ENCODE measurements around the gene TBX15. TPM values are rescaled to one million over a fixed set of nuclear protein-coding genes. Genes with fewer than 3 reads are reported as not detected.
"Not testable (repeated sequence)": the region's sequence is repeated elsewhere in the genome, so short reads cannot be mapped to it uniquely, and the experiment has no call there.

TBX15 gene
- total RNA-seq, 1 experiment from 2014 or later, result 0.18 TPM

DNA sequence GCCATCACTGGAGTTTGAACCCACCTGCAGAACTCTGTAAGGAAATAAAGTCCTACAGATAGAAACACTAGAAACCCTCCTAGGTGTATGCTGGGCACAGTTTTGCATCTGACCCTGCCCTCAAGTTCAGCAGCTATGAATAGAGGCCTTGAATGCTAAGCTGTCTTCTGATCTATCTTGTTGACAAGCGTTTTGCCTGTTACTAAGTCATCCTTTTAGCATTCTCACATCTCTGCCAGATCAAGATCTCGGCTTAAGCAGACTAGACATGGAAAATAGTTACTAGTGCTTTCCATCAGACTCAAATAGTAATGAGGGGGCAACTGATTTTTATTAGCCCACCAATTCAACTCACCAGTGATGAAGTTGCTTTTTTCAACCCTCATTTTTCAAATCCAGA is 10.5 kb downstream of the TBX15 start:
- in situ Hi-C loops (cut with HindIII; ENCODE audit: low pct_unique_long_range_greater_than_20kb, low sequenced_read_pairs), result no loop called here
- no peak for DNase-seq (ENCODE audit: low read depth, low spot score)

- DNase-seq (ENCODE audit: low read depth, low spot score), result no peak
- in situ Hi-C loops (cut with HindIII; ENCODE audit: low pct_unique_long_range_greater_than_20kb, low sequenced_read_pairs), result no loop called here
Observed at GRCh38 chr1:118974661-118975060, 13.5 kb downstream of the TBX15 start.

DNA sequence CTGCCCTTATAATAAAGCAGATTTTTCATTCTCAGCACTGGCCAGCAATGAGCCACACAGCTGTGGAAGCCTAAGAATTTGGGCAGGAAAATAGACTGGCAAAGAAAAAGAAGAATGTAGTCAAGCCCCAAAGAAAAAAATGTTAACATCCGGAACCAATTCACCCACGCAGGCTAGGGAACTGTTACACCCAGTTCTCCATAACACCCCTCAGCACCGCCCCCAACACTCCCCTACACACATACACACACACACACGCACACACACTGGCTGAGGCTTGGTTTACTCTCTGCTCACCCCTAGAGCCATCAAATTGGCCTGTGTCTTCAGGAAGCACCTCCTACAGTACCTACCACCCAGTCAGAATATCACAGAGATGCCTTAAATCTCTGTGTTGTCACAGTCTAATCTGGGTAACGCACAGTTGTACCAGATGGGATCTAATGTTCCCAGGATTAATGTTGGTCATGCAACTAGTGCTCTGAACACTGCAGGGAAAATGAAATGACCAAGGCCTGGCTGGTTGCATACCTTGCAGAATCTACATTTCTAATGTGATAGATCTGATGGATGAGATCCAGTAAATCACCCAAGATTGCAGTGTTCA is 14.5 kb downstream of the TBX15 start:
- DNase-seq (ENCODE audit: low read depth, low spot score), result no peak
- in situ Hi-C loops (cut with HindIII; ENCODE audit: low pct_unique_long_range_greater_than_20kb, low sequenced_read_pairs), result no loop called here

- DNase-seq (ENCODE audit: low read depth, low spot score), result no peak
- in situ Hi-C loops (cut with HindIII; ENCODE audit: low pct_unique_long_range_greater_than_20kb, low sequenced_read_pairs), result no loop called here
Observed at GRCh38 chr1:118973032-118973431, 15.1 kb downstream of the TBX15 start.

DNA sequence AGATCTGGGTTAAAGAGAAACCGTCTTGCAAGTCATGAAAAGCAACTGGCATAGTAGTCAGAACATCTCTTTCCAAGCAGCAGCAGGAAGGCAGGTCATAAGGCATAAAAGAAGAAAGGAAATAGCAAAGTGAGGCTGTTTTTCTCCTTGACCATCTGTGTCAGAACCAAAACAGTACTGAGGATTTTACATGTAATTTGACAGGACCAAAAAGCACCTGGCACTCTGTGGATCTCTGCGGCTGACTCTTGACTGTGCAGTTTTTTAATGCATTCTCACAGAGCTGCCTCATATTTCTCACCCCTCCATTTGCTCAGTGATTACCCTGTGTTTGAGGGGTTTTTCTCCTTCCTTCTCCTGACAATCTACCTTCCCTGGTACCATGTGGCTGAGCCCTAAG is 17.7 kb downstream of the TBX15 start:
- in situ Hi-C loops (cut with HindIII; ENCODE audit: low pct_unique_long_range_greater_than_20kb, low sequenced_read_pairs), result no loop called here

GRCh38 chr1:118963456-118964430 is 24.4 kb downstream of the TBX15 start:
- in situ Hi-C loops (cut with HindIII; ENCODE audit: low pct_unique_long_range_greater_than_20kb, low sequenced_read_pairs), result no loop called here
- no peak for DNase-seq (ENCODE audit: low read depth, low spot score)

More for the DNA sequence above, 17.7 kb downstream of the TBX15 start:
- DNase-seq (ENCODE audit: low read depth, low spot score), result no peak

- DNase-seq (ENCODE audit: low read depth, low spot score), result no peak
- in situ Hi-C loops (cut with HindIII; ENCODE audit: low pct_unique_long_range_greater_than_20kb, low sequenced_read_pairs), result no loop called here
Observed at GRCh38 chr1:118963138-118963455, 25.0 kb downstream of the TBX15 start.

DNA sequence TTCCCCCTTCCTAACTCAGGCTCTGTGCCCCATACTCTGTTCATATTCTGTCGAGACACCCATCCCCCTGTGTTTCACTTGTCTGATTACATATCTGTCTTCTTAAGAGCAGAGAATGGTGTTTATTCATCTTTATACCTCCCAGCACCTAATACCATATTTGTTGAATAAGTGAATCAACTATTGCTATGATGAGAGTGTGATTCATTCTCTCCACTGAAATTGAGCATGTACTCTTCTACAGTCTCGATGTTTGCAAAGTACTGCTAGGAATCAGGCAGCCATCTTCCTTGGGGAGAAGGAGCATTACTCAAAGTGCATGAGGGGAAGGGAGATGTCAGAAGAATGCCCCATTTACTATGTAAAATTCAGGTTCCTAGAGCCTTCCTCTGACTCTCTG is 27.0 kb downstream of the TBX15 start:
- in situ Hi-C loops (cut with HindIII; ENCODE audit: low pct_unique_long_range_greater_than_20kb, low sequenced_read_pairs), result no loop called here

DNA sequence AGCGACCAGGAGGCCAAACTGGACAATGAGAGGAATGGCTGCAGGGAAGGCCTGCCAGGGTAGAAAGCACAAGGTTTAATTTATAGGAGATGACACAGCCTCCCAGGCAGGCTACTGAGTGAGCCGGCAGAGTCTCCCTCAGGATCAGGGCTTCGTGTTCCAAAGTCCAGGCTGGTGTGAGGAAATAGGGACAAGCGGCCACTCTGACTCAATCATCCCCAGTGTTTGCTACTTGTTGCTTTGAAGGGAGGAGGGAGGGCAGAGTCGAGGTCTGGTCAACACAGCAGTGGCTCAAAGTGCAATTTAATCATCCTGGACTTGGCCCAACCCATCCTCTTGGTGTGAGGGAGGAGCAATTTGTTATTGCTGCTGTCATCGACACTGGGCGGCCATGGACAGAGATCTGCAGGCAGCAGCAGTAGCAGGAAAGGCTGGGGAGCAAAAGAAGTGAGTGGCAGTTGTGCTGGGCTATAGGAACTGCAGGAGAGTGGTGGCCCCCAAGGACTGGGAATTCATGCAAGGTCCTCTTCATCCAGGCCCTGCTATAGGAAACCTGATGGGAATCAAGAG is 27.5 kb downstream of the TBX15 start:
- no peak for DNase-seq (ENCODE audit: low read depth, low spot score)
- in situ Hi-C loops (cut with HindIII; ENCODE audit: low pct_unique_long_range_greater_than_20kb, low sequenced_read_pairs), result no loop called here

More for the DNA sequence above, 27.0 kb downstream of the TBX15 start:
- DNase-seq (ENCODE audit: low read depth, low spot score), result no peak

DNA sequence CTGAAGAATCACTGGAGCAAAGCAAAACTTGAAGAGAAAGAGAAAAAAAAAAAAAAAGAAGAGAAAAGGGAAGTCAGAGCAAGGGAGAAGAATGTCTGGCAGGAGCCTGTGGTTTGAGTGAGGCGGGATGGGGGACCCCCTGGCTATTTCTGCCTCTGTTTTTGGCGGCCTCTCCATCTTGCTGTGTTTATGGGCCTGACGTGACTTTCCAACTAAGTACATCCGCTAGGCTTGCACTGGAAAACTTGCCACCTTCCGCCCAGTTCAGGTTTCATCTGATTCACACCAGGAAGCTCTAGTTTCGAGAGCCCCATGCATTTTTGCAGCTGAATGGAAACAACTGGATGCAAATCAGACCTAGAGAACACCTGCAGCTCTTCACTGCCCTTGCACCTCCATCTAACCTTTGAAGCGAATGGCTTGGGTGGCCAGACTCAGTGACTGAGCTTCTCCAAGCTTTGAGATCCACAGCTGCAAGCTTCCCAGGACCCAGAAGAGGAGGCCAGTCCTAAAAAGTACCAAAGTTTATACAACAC is 28.0 kb downstream of the TBX15 start:
- in situ Hi-C loops (cut with HindIII; ENCODE audit: low pct_unique_long_range_greater_than_20kb, low sequenced_read_pairs), result no loop called here
- DNase-seq (ENCODE audit: low read depth, low spot score), result no peak

- DNase-seq (ENCODE audit: low read depth, low spot score), result no peak
- in situ Hi-C loops (cut with HindIII; ENCODE audit: low pct_unique_long_range_greater_than_20kb, low sequenced_read_pairs), result no loop called here
Observed at GRCh38 chr1:118958937-118959631, 29.1 kb downstream of the TBX15 start.

- in situ Hi-C loops (cut with HindIII; ENCODE audit: low pct_unique_long_range_greater_than_20kb, low sequenced_read_pairs), result no loop called here
Observed at GRCh38 chr1:118958140-118958539, 30.0 kb downstream of the TBX15 start.

DNA sequence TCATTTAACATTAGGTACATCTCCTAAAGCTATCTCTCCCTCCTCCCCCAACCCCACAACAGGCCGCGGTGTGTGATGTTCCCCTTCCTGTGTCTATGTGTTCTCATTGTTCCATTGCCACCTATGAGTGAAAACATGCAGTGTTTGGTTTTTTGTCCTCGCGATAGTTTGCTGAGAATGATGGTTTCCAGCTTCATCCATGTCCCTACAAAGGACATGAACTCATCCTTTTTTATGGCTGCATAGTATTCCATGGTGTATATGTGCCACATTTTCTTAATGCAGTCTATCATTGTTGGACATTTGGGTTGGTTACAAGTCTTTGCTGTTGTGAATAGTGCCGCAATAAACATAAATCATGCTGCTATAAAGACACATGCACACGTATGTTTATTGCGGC is 30.6 kb downstream of the TBX15 start:
- in situ Hi-C loops (cut with HindIII; ENCODE audit: low pct_unique_long_range_greater_than_20kb, low sequenced_read_pairs); DNase-seq (ENCODE audit: low read depth, low spot score): not testable (repeated sequence)

More at GRCh38 chr1:118958140-118958539, 30.0 kb downstream of the TBX15 start:
- DNase-seq (ENCODE audit: low read depth, low spot score), result no peak

GRCh38 chr1:118954301-118954905 is 33.7 kb downstream of the TBX15 start:
- in situ Hi-C loops (cut with HindIII; ENCODE audit: low pct_unique_long_range_greater_than_20kb, low sequenced_read_pairs), result no loop called here
- DNase-seq (ENCODE audit: low read depth, low spot score), result no peak

DNA sequence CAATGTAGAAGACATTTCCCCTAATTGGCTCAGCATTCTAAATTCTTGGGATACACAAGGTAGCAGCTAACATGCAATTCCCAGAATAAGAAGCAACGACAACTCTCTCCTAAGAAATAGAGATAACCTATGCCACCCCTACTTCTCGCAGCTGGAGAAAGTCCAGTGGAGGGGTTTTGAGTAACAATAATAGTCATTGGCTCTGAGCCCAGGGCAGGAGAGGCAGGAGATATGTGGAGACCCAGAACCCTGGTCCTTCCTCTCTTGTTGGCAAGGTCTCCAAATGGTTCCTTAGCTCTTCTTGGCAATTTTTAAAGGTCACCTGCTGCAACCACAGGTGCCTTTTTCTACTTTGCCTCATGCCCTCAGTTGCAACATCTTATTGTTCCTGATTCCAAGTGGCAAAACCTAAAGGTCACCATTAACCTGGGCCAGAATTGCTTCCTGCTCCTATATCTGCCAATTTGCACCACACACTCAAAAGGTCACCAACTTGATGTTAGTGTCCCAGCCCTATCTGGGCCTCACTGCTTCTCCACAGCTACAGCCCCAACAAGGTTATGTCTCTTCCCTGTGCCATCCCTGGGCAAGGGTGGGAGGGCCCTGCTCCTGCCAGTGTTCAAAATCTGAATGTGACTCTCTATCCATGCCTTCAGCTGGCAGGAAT is 36.7 kb downstream of the TBX15 start:
- in situ Hi-C loops (cut with HindIII; ENCODE audit: low pct_unique_long_range_greater_than_20kb, low sequenced_read_pairs), result no loop called here
- DNase-seq (ENCODE audit: low read depth, low spot score), result no peak

GRCh38 chr1:118949315-118949714 is 38.8 kb downstream of the TBX15 start:
- no peak for DNase-seq (ENCODE audit: low read depth, low spot score)
- in situ Hi-C loops (cut with HindIII; ENCODE audit: low pct_unique_long_range_greater_than_20kb, low sequenced_read_pairs), result no loop called here

DNA sequence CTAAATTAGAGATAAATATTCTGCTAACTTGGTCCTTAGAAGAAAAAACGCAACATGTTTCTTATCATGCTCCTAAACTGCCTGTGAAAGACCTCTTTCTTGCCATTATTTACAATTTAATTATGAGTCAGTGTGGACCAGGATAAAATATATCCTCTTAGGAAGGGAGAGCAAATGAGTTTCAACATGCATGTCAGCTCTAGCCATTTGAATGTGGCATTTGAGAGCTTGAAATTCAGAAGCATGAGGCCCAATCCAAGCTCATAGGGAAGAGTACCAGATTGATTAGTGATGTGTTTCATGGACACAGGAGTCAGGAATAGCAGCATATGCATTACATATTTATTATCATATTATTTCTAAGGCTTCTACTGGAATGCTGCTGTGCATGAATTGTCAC is 39.3 kb downstream of the TBX15 start:
- in situ Hi-C loops (cut with HindIII; ENCODE audit: low pct_unique_long_range_greater_than_20kb, low sequenced_read_pairs), result no loop called here
- no peak for DNase-seq (ENCODE audit: low read depth, low spot score)

Data from SK-MEL-5 (cell line).